HL-60 (cell line): ENCODE results near the gene ADTRP.

Experiments used
- DNase-seq, 2 experiments: peaks; one replicate each; pipeline ENCODE4 v3.0.0-alpha.2; 2010 to 2020; ENCODE audit warnings: low read depth in 1 of 2, low spot score in 1 of 2
- H3K27ac ChIP-seq: fragments of 250-450 bp; sonication (Bioruptor Pico); replicated peaks from 2 replicates; pipeline ENCODE4 v1.5.1; 2020; ENCODE audit warnings: mild to moderate bottlenecking, moderate library complexity
- H3K27me3 ChIP-seq: fragments of 250-450 bp; sonication (Bioruptor Pico); 2 replicates; pipeline ENCODE4 v1.5.1; 2021; ENCODE audit warnings: mild to moderate bottlenecking, moderate library complexity; ENCODE audit not compliant: insufficient read depth, poor library complexity, severe bottlenecking
- H3K4me3 ChIP-seq: replicated peaks from 2 replicates; pipeline ENCODE4 v1.5.1; 2011; ENCODE audit warnings: mild to moderate bottlenecking, control low read depth, low read length; ENCODE audit not compliant: insufficient read depth
- CTCF ChIP-seq: IDR thresholded peaks from one replicate; pipeline ENCODE4 v1.5.1; 2011; ENCODE audit warnings: low read length, control low read depth, inconsistent platforms; ENCODE audit not compliant: insufficient read depth
- GABPA ChIP-seq: IDR thresholded peaks from 2 replicates; pipeline ENCODE4 v1.6.1; 2012; ENCODE audit warnings: low read depth
- POLR2AphosphoS5 ChIP-seq: IDR thresholded peaks from 2 replicates; pipeline ENCODE4 v1.6.1; 2012; ENCODE audit warnings: low read depth
- SPI1 ChIP-seq: IDR thresholded peaks from 2 replicates; pipeline ENCODE4 v1.6.1; 2012; ENCODE audit warnings: low read depth, mild to moderate bottlenecking, borderline replicate concordance
- TF ChIP-seq, protein P1 (sequence below): IDR thresholded peaks from 2 replicates; pipeline ENCODE4 v1.6.1; 2012; ENCODE audit warnings: low read depth; ENCODE audit not compliant: insufficient replicate concordance

ADTRP gene

GRCh38 chr6:11667876-11668275 is 110.7 kb downstream of the ADTRP start:
- no peak overlapping the region for H3K4me3 ChIP-seq
- no peak overlapping the region for H3K27ac ChIP-seq
- no peak for TF ChIP-seq POLR2AphosphoS5
- TF ChIP-seq GABPA, result no peak
- no peak for TF ChIP-seq SPI1
- TF ChIP-seq, protein P1, sequence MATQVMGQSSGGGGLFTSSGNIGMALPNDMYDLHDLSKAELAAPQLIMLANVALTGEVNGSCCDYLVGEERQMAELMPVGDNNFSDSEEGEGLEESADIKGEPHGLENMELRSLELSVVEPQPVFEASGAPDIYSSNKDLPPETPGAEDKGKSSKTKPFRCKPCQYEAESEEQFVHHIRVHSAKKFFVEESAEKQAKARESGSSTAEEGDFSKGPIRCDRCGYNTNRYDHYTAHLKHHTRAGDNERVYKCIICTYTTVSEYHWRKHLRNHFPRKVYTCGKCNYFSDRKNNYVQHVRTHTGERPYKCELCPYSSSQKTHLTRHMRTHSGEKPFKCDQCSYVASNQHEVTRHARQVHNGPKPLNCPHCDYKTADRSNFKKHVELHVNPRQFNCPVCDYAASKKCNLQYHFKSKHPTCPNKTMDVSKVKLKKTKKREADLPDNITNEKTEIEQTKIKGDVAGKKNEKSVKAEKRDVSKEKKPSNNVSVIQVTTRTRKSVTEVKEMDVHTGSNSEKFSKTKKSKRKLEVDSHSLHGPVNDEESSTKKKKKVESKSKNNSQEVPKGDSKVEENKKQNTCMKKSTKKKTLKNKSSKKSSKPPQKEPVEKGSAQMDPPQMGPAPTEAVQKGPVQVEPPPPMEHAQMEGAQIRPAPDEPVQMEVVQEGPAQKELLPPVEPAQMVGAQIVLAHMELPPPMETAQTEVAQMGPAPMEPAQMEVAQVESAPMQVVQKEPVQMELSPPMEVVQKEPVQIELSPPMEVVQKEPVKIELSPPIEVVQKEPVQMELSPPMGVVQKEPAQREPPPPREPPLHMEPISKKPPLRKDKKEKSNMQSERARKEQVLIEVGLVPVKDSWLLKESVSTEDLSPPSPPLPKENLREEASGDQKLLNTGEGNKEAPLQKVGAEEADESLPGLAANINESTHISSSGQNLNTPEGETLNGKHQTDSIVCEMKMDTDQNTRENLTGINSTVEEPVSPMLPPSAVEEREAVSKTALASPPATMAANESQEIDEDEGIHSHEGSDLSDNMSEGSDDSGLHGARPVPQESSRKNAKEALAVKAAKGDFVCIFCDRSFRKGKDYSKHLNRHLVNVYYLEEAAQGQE, result no peak
- no peak for TF ChIP-seq CTCF
- H3K27me3 ChIP-seq, result no peaks in the 10 kb centered on the region
- DNase-seq, result no peak

DNA sequence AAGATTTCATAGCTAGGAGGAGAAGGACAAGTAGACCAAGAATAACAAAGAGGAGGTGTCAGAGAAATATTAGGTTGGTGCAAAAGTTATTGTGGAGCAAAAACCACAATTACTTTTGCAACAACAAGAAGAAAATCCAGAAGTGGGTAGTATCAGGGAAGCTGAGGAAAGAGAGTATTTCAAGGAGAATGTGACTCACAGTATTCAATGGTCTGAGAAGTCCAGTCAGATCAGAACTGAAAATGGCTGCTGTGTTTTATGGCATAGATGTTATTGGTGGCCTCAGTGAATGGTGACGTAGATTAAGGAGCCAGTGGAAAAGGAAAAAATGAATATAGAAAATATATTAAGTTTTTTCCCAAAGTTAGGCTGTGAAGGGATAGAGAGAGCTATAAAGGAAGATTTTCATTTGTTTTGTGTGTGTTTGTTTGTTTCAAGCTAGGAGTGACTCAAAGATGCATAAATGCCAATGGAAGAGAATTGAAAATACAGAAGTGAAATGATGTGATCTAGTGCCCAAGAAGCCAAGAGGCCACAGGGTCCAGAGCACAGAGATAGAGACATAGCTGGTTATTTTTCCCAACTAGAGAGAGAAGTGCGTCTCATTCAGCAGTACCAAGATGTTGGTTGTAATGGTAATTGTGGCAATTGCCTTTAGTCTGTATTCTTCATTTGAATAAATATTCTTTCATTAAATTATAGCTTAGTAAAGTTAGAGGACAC is 112.8 kb downstream of the ADTRP start:
- no peak for DNase-seq
- Histone ChIP-seq H3K27me3 (no peaks in the 10 kb centered on the region), H3K27ac (no peak overlapping the region), H3K4me3 (no peak overlapping the region)
- TF ChIP-seq, protein P1, result no peak
- no peak for TF ChIP-seq SPI1
- no peak for TF ChIP-seq GABPA
- no peak for TF ChIP-seq CTCF
- TF ChIP-seq POLR2AphosphoS5, result no peak
